ENCODE measurements around the gene SAMD13.

Gene SAMD13

DNA sequence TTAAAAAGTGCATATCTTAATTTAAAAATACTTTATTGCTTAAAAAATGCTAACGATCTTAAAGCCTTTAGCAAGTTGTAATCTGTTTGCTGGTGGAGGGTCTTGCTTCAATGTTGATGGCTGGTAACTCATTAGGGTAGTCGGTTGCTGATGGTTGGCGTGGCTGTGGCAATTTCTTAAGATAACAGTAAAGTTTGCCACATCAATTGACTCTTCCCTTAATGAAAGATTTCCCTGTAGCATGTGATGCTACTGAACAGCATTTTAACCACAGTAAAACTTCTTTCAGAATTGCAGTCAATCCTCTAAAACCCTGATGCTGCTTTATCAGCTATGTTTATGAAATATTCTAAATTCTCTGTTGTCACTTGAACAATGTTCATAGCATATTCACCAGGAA is 6.8 kb upstream of the SAMD13 start:
- no peak overlapping the region for H3K4me3 ChIP-seq (ENCODE audit: low read depth, low read length)
- TF ChIP-seq, protein P1, sequence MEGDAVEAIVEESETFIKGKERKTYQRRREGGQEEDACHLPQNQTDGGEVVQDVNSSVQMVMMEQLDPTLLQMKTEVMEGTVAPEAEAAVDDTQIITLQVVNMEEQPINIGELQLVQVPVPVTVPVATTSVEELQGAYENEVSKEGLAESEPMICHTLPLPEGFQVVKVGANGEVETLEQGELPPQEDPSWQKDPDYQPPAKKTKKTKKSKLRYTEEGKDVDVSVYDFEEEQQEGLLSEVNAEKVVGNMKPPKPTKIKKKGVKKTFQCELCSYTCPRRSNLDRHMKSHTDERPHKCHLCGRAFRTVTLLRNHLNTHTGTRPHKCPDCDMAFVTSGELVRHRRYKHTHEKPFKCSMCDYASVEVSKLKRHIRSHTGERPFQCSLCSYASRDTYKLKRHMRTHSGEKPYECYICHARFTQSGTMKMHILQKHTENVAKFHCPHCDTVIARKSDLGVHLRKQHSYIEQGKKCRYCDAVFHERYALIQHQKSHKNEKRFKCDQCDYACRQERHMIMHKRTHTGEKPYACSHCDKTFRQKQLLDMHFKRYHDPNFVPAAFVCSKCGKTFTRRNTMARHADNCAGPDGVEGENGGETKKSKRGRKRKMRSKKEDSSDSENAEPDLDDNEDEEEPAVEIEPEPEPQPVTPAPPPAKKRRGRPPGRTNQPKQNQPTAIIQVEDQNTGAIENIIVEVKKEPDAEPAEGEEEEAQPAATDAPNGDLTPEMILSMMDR (IDR thresholded peaks at IDR 0.05; ENCODE audit: borderline replicate concordance, insufficient read depth, low read depth, low read length): no peak

DNA sequence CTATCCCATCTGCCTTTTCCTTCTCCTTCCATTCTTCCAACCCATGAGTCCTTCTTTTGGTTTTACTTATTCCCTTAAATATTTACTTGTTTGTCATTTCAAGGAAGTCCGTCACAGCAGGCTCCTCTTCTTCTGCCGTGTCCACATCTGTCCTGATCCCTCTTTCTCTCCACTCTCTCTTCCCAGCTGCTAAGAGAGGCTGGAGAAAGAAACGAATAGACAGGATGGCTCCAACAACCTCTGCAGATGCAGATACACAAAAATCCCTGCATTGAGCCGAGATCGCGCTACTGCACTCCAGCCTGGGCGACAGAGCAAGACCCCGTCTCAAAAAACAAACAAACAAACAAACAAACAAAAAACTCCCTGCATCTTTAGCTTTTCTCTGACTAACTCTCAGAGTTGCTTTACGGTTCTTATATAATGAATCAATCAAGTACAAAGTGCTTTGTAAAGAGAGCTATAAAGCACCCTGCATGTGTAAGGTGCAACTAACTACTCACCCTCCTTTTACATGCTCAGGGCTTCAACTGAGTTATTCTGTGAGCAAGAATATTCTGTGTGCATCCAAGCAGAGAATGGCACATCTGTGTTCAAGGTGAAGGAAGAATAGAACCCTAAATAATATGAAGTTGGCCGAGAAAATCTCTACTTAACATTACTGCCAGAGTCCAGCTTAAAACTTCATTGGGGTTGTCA is 3.8 kb upstream of the SAMD13 start:
- TF ChIP-seq, protein P1 (IDR thresholded peaks at IDR 0.05; ENCODE audit: borderline replicate concordance, insufficient read depth, low read depth, low read length): no peak

DNA sequence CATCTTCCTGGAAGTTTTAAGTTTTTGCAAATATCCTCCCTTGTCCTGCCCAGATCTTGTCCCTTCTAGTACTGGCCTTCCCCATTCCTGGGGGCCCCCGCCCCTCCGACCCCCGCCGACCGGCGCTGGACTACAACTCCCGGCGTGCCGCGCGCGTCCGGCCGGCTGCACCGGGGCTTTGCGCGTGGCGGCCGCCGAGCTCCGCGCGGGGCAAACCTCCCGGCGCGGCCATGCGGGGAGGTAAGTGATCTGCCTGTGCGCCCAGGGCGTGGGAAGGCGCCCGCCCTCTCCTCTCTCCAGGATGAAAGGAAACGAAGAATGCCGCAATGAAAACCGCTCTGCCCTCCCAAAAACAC is 3.2 kb upstream of the SAMD13 start:
- peak overlapping the region; percentile 70 for H3K4me3 ChIP-seq (ENCODE audit: low read depth, low read length)
- TF ChIP-seq, protein P1 (IDR thresholded peaks at IDR 0.05; ENCODE audit: borderline replicate concordance, insufficient read depth, low read depth, low read length): no peak

More for the DNA sequence above, 3.8 kb upstream of the SAMD13 start:
- H3K4me3 ChIP-seq (ENCODE audit: low read depth, low read length): no peak overlapping the region

- TF ChIP-seq, protein P1 (IDR thresholded peaks at IDR 0.05; ENCODE audit: borderline replicate concordance, insufficient read depth, low read depth, low read length): no peak
Measured at GRCh38 chr1:84298684-84299535, 2.6 kb upstream of the SAMD13 start.

DNA sequence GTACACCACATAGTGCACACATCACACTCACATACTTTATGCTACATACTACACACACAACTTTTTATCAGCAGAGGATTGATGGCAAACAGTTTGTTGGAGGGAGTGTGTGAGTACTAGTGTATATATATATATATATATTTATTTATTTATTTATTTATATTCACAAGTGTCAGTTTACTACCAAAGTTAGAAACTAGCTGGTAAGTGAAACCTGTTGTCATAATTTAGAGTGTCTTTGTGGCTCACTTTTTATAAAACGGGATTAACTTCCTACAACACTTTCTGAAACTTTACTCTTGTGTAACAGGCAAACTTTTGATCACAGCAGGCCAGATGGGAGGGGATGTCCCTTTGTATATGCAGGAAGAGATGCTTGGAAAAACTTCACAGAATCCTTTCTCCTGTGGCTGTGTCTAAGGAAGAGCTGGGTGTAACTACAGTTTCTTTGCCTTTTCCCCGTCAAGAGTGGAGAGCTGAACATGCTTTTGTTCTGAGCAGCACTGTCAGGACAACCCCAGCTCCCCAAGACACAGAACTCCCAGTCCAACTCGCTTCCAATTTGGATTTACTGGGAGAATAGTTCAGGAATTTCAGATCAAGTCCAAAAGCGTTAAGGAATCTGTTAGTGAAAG is 1.9 kb upstream of the SAMD13 start:
- TF ChIP-seq, protein P1 (IDR thresholded peaks at IDR 0.05; ENCODE audit: borderline replicate concordance, insufficient read depth, low read depth, low read length): no peak
- no peak overlapping the region for H3K4me3 ChIP-seq (ENCODE audit: low read depth, low read length)

More at GRCh38 chr1:84298684-84299535, 2.6 kb upstream of the SAMD13 start:
- H3K4me3 ChIP-seq (ENCODE audit: low read depth, low read length): peak overlapping the region; percentile 70

GRCh38 chr1:84300501-84300900 is 1.0 kb upstream of the SAMD13 start:
- no peak overlapping the region for H3K4me3 ChIP-seq (ENCODE audit: low read depth, low read length)
- TF ChIP-seq, protein P1 (IDR thresholded peaks at IDR 0.05; ENCODE audit: borderline replicate concordance, insufficient read depth, low read depth, low read length): no peak
